ENCODE measurements around the gene IFITM1. TPM values are rescaled to one million over a fixed set of nuclear protein-coding genes. Genes with fewer than 3 reads are reported as not detected.

IFITM1 gene
- total RNA-seq, 1 donor = 76.4 TPM

DNA sequence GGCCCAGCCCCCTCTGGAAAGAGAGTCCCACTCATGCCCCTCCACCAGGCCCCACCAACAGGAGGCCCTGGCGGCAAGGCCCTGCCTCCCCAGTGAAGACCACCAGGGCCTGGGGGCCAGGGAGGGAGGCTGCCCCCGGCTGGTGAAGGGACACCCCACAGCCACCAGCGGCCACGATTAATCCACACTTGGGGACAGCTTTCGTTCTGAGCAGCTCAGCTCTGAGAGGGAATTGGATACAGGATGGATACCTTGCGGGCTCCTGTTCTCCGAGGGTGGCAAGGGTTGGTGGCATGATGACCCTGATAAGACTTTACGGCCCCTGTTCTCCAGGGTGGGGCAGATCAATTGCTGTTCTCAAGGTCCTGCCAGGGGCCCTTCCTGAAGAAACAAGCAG, 42.5 kb upstream of the IFITM1 start:
- TF ChIP-seq, protein P1, sequence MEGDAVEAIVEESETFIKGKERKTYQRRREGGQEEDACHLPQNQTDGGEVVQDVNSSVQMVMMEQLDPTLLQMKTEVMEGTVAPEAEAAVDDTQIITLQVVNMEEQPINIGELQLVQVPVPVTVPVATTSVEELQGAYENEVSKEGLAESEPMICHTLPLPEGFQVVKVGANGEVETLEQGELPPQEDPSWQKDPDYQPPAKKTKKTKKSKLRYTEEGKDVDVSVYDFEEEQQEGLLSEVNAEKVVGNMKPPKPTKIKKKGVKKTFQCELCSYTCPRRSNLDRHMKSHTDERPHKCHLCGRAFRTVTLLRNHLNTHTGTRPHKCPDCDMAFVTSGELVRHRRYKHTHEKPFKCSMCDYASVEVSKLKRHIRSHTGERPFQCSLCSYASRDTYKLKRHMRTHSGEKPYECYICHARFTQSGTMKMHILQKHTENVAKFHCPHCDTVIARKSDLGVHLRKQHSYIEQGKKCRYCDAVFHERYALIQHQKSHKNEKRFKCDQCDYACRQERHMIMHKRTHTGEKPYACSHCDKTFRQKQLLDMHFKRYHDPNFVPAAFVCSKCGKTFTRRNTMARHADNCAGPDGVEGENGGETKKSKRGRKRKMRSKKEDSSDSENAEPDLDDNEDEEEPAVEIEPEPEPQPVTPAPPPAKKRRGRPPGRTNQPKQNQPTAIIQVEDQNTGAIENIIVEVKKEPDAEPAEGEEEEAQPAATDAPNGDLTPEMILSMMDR (IDR thresholded peaks at IDR 0.05; ENCODE audit: insufficient read depth, low read depth, low read length) = no peak
- DNase-seq (ENCODE audit: low read depth) = no peak
- H3K4me3 ChIP-seq (ENCODE audit: low read depth, low read length) = no peak overlapping the region

DNA sequence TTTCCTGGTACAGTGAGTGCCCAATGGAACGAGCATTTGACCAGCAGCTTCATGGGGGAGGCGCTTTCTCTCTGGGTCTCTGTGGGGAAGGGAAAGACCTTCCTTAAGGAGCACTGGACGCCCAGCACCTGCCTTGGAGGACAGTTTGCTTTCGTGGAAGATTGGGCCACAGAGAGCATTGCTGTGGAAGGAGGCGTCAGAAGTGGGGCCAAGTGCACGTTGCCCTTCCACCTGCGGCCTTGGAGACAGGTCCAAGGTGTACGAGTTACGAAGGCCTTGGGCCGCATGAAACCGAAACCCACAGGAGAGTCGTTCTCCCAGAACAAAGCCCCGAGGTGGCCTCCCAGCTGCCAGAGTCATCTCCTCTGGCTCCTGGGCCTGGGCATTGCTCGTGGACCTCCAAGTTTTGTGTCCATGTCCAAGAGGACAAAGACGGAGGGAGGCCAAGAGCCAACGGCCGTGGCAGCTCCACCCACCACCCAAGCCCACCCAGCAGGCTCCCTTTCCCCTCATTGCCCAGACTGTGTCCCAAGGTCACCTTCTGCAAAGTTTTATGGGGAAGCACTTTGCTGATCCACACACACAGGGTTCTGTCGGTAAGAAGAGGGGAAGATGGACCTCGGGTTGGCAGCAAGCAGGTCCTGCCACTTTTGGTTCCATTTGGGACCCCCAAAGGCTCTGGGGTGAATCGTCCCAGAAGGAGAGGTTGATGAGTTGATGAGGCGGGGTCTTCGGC, 41.5 kb upstream of the IFITM1 start:
- TF ChIP-seq, protein P1 (IDR thresholded peaks at IDR 0.05; ENCODE audit: insufficient read depth, low read depth, low read length) = no peak
- no peak overlapping the region for H3K4me3 ChIP-seq (ENCODE audit: low read depth, low read length)
- DNase-seq (ENCODE audit: low read depth) = no peak

DNA sequence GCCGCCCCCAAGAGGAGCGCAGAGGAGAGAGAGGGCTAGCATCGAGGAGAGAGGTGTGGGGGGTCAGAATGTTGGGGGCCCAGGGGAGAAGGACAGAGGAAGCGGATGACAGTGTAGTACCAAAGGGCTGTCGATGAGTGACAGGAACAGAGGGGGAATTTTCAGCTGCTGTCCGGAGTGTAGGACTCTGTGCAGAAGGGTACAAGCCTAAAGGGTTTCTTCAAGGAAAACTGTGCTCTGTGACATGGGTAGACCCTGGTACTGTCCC, 41.0 kb upstream of the IFITM1 start:
- H3K4me3 ChIP-seq (ENCODE audit: low read depth, low read length) = no peak overlapping the region
- TF ChIP-seq, protein P1 (IDR thresholded peaks at IDR 0.05; ENCODE audit: insufficient read depth, low read depth, low read length) = no peak
- no peak for DNase-seq (ENCODE audit: low read depth)

DNA sequence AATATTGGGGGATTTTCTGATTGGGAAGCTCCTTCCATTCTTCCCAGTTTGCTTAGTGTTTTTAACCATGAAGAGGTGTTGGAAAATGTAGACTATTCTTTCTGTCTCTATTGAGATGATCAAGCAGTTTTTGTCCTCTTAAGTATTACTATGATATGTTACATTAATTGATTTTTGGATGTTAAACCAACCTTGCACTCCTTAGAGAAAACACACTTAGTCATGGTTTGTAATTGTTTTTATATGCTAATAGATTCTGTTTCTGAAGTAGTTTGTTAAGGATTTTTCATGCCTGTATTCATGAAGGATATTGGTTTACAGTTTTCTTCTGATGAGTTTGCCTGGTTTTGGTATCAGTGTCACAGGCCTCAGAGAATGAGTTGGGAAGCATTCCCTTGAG, 37.6 kb upstream of the IFITM1 start:
- TF ChIP-seq, protein P1 (IDR thresholded peaks at IDR 0.05; ENCODE audit: insufficient read depth, low read depth, low read length) = no peak
- H3K4me3 ChIP-seq (ENCODE audit: low read depth, low read length) = no peak overlapping the region
- DNase-seq (ENCODE audit: low read depth) = no peak

DNA sequence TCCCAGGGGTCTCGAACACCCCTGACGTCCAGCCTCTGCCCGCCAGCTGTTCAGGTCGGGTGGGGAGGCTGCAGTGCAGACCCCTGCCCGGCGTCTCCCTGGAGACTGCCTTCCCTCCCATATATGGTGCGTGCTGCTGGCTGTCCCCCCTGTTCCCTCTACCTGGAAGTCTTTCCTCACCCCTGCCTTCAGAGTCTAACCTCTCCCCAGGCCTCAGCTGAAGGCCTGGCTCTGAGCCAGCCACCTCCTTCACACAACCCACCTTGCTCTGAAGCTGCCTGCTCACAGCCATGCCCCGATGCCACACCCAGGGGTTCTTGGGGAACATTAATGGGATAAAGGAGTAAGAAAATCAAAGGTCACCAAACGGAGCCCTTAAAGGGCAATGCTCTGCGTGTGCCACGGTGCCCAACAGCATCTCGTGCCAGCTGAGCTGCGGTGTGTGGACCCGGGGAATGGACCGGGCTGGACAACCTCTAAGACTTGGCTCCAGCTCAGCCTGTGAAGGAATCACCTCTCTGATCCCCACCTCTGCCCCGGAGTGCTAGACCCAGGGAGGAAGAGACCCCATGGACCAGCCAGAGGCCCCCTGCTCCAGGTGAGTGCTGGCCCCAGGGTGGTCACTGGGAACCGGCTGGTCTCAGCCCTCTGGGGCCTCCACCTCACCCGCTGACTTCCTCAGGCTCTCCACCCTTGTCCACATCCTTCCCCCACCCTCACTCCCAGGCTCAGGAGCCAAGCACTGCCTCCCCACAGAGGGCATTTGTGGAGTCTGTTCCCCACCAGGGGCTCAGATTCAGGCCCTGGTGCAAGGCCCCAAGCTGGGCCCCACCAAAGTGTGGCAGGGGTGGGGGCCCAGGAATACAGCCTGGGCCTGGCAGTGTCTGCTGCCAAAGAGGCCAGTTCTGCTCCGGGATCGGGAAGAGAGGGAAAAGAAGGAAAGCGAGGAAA, 35.6 kb upstream of the IFITM1 start, which contains the start of gene NLRP6:
Gene NLRP6, plus strand, starts transcription at position 407 of the 951 bp plus-strand sequence. Its CDS starts 163 bp downstream, at position 570.
- H3K4me3 ChIP-seq (ENCODE audit: low read depth, low read length) = no peak within 1 kb of the TSS
- TF ChIP-seq, protein P1 (IDR thresholded peaks at IDR 0.05; ENCODE audit: insufficient read depth, low read depth, low read length) = no peak
- DNase-seq (ENCODE audit: low read depth) = no peak

DNA sequence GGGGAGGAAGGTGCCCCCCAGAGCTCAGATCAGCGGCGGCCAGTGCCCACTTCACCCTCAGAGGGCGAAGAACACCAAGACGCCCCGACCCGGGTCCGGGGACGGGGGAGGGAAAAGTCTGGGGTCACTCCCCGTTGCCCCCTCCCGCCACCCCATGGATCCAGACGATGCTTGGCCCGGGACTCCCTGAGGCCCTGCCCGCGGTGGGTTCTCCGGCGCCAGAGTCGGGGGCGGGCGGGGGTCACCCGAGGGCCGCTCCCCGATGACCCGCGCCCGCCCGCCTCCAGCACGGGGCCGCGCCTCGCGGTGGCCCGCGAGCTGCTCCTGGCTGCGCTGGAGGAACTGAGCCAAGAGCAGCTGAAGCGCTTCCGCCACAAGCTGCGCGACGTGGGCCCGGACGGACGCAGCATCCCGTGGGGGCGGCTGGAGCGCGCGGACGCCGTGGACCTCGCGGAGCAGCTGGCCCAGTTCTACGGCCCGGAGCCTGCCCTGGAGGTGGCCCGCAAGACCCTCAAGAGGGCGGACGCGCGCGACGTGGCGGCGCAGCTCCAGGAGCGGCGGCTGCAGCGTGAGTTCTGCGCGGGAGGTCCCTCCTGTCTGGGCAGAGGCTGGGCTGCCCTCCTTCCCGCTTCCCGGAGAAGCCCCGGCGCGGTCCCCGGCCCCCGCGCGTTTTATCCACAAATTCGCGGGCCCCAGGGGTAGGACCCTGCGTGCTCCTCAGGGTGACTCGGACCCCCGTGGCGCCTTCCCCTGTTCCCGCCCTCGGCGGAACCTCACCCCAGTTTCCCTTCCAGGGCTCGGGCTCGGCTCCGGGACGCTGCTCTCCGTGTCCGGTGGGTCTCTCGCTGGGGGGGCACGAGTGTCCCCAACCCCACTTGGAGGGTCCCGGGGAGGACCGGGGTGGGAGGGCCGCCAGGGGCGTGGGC, 34.5 kb upstream of the IFITM1 start:
- no peak for DNase-seq (ENCODE audit: low read depth)
- TF ChIP-seq, protein P1 (IDR thresholded peaks at IDR 0.05; ENCODE audit: insufficient read depth, low read depth, low read length) = no peak
- H3K4me3 ChIP-seq (ENCODE audit: low read depth, low read length) = no peak overlapping the region

Measured in fibroblast of villous mesenchyme (primary cell).